ENCODE results near the gene CCDC149.
A peak's percentile ranks its signal among the peaks of the same experiment; 100 is the strongest.

The CCDC149 gene

GRCh38 chr4:24805566-24805965 lies 107.3 kb downstream of the CCDC149 start:
- Histone ChIP-seq H3K27ac (ENCODE audit: low read depth, low read length, severe bottlenecking) (no peak overlapping the region), H3K4me3 (ENCODE audit: extremely low read depth, insufficient read depth, low read length, poor library complexity, severe bottlenecking) (no peak overlapping the region), H3K4me1 (ENCODE audit: control insufficient read depth, insufficient read depth, low read length, poor library complexity, severe bottlenecking) (peaks cover under 1% of the 10 kb centered on the region), H3K9me3 (ENCODE audit: control insufficient read depth, low read length) (no peaks in the 10 kb centered on the region), H3K36me3 (ENCODE audit: control insufficient read depth, insufficient read depth, low read length) (no peaks in the 10 kb centered on the region)
- WGBS, 2 experiments (ENCODE audit: insufficient coverage in 2 of 2), result 82 to 93% methylated on average over 3 to 4 of the region's 6 CpGs

- Histone ChIP-seq H3K9me3 (ENCODE audit: control insufficient read depth, low read length) (no peaks in the 10 kb centered on the region), H3K36me3 (ENCODE audit: control insufficient read depth, insufficient read depth, low read length) (no peaks in the 10 kb centered on the region), H3K4me3 (ENCODE audit: extremely low read depth, insufficient read depth, low read length, poor library complexity, severe bottlenecking) (no peak overlapping the region), H3K4me1 (ENCODE audit: control insufficient read depth, insufficient read depth, low read length, poor library complexity, severe bottlenecking) (peaks cover 2% of the 10 kb centered on the region), H3K27ac (ENCODE audit: low read depth, low read length, severe bottlenecking) (no peak overlapping the region)
- 85 to 90% methylated on average over 2 to 3 of the region's 5 CpGs for WGBS, 2 experiments (ENCODE audit: insufficient coverage in 2 of 2)
Measured at GRCh38 chr4:24805067-24805466, 107.8 kb downstream of the CCDC149 start.

- Histone ChIP-seq H3K4me3 (ENCODE audit: extremely low read depth, insufficient read depth, low read length, poor library complexity, severe bottlenecking) (no peak overlapping the region), H3K36me3 (ENCODE audit: control insufficient read depth, insufficient read depth, low read length) (no peaks in the 10 kb centered on the region), H3K9me3 (ENCODE audit: control insufficient read depth, low read length) (no peaks in the 10 kb centered on the region), H3K27ac (ENCODE audit: low read depth, low read length, severe bottlenecking) (no peak overlapping the region), H3K4me1 (ENCODE audit: control insufficient read depth, insufficient read depth, low read length, poor library complexity, severe bottlenecking) (peaks cover 2% of the 10 kb centered on the region)
- WGBS, 2 experiments (ENCODE audit: insufficient coverage in 2 of 2), result 79 to 95% methylated on average over 4 to 5 of the region's 6 CpGs
Measured at GRCh38 chr4:24802648-24803047, 110.2 kb downstream of the CCDC149 start.

GRCh38 chr4:24801136-24801855 lies 111.5 kb downstream of the CCDC149 start:
- 83 to 91% methylated on average over 9 to 10 of the region's 10 CpGs for WGBS, 2 experiments (ENCODE audit: insufficient coverage in 2 of 2)
- H3K4me3 ChIP-seq (ENCODE audit: extremely low read depth, insufficient read depth, low read length, poor library complexity, severe bottlenecking), result no peak overlapping the region
- H3K9me3 ChIP-seq (ENCODE audit: control insufficient read depth, low read length), result no peaks in the 10 kb centered on the region

GRCh38 chr4:24800325-24800895 lies 112.4 kb downstream of the CCDC149 start:
- peak overlapping the region; percentile 12 for H3K4me3 ChIP-seq (ENCODE audit: extremely low read depth, insufficient read depth, low read length, poor library complexity, severe bottlenecking)
- 6 to 14% methylated on average over 13 to 14 of the region's 25 CpGs for WGBS, 2 experiments (ENCODE audit: insufficient coverage in 2 of 2)
- peaks cover 9% of the 10 kb centered on the region for H3K4me1 ChIP-seq (ENCODE audit: control insufficient read depth, insufficient read depth, low read length, poor library complexity, severe bottlenecking)

More at GRCh38 chr4:24801136-24801855, 111.5 kb downstream of the CCDC149 start:
- Histone ChIP-seq H3K36me3 (ENCODE audit: control insufficient read depth, insufficient read depth, low read length) (no peaks in the 10 kb centered on the region), H3K4me1 (ENCODE audit: control insufficient read depth, insufficient read depth, low read length, poor library complexity, severe bottlenecking) (peaks cover 2% of the 10 kb centered on the region), H3K27ac (ENCODE audit: low read depth, low read length, severe bottlenecking) (no peak overlapping the region)

GRCh38 chr4:24799544-24800324 lies 113.1 kb downstream of the CCDC149 start:
- Histone ChIP-seq H3K27ac (ENCODE audit: low read depth, low read length, severe bottlenecking) (no peak overlapping the region), H3K4me1 (ENCODE audit: control insufficient read depth, insufficient read depth, low read length, poor library complexity, severe bottlenecking) (peaks cover 14% of the 10 kb centered on the region), H3K36me3 (ENCODE audit: control insufficient read depth, insufficient read depth, low read length) (no peaks in the 10 kb centered on the region), H3K4me3 (ENCODE audit: extremely low read depth, insufficient read depth, low read length, poor library complexity, severe bottlenecking) (peak overlapping the region; percentile 12), H3K9me3 (ENCODE audit: control insufficient read depth, low read length) (no peaks in the 10 kb centered on the region)
- WGBS, 2 experiments (ENCODE audit: insufficient coverage in 2 of 2), result 49 to 60% methylated on average over 80 to 89 of the region's 103 CpGs

More at GRCh38 chr4:24800325-24800895, 112.4 kb downstream of the CCDC149 start:
- Histone ChIP-seq H3K9me3 (ENCODE audit: control insufficient read depth, low read length) (no peaks in the 10 kb centered on the region), H3K36me3 (ENCODE audit: control insufficient read depth, insufficient read depth, low read length) (no peaks in the 10 kb centered on the region), H3K27ac (ENCODE audit: low read depth, low read length, severe bottlenecking) (no peak overlapping the region)

- H3K36me3 ChIP-seq (ENCODE audit: control insufficient read depth, insufficient read depth, low read length), result no peaks in the 10 kb centered on the region
- peaks cover 19% of the 10 kb centered on the region for H3K4me1 ChIP-seq (ENCODE audit: control insufficient read depth, insufficient read depth, low read length, poor library complexity, severe bottlenecking)
- 88 to 95% methylated on average over 11 to 12 of the region's 13 CpGs for WGBS, 2 experiments (ENCODE audit: insufficient coverage in 2 of 2)
- no peak overlapping the region for H3K27ac ChIP-seq (ENCODE audit: low read depth, low read length, severe bottlenecking)
- no peak overlapping the region for H3K4me3 ChIP-seq (ENCODE audit: extremely low read depth, insufficient read depth, low read length, poor library complexity, severe bottlenecking)
- H3K9me3 ChIP-seq (ENCODE audit: control insufficient read depth, low read length), result no peaks in the 10 kb centered on the region
Measured at GRCh38 chr4:24799196-24799543, 113.7 kb downstream of the CCDC149 start.

GRCh38 chr4:24798036-24798610 lies 114.7 kb downstream of the CCDC149 start:
- 70 to 76% methylated on average over 5 of the region's 5 CpGs for whole genome bisulfite sequencing, 2 experiments (ENCODE audit: insufficient coverage in 2 of 2)
- Histone ChIP-seq H3K4me3 (ENCODE audit: extremely low read depth, insufficient read depth, low read length, poor library complexity, severe bottlenecking) (no peak overlapping the region), H3K36me3 (ENCODE audit: control insufficient read depth, insufficient read depth, low read length) (no peaks in the 10 kb centered on the region), H3K27ac (ENCODE audit: low read depth, low read length, severe bottlenecking) (no peak overlapping the region), H3K4me1 (ENCODE audit: control insufficient read depth, insufficient read depth, low read length, poor library complexity, severe bottlenecking) (peaks cover 21% of the 10 kb centered on the region), H3K9me3 (ENCODE audit: control insufficient read depth, low read length) (no peaks in the 10 kb centered on the region)

- Histone ChIP-seq H3K9me3 (ENCODE audit: control insufficient read depth, low read length) (no peaks in the 10 kb centered on the region), H3K4me3 (ENCODE audit: extremely low read depth, insufficient read depth, low read length, poor library complexity, severe bottlenecking) (no peak overlapping the region), H3K36me3 (ENCODE audit: control insufficient read depth, insufficient read depth, low read length) (no peaks in the 10 kb centered on the region), H3K27ac (ENCODE audit: low read depth, low read length, severe bottlenecking) (no peak overlapping the region), H3K4me1 (ENCODE audit: control insufficient read depth, insufficient read depth, low read length, poor library complexity, severe bottlenecking) (peaks cover 21% of the 10 kb centered on the region)
Measured at GRCh38 chr4:24796620-24797019, 116.2 kb downstream of the CCDC149 start.

GRCh38 chr4:24795666-24796381 lies 117.0 kb downstream of the CCDC149 start:
- 37 to 54% methylated on average over 4 to 6 of the region's 9 CpGs for WGBS, 2 experiments (ENCODE audit: insufficient coverage in 2 of 2)
- Histone ChIP-seq H3K9me3 (ENCODE audit: control insufficient read depth, low read length) (no peaks in the 10 kb centered on the region), H3K4me3 (ENCODE audit: extremely low read depth, insufficient read depth, low read length, poor library complexity, severe bottlenecking) (peak overlapping the region; percentile 18), H3K4me1 (ENCODE audit: control insufficient read depth, insufficient read depth, low read length, poor library complexity, severe bottlenecking) (peaks cover 21% of the 10 kb centered on the region), H3K27ac (ENCODE audit: low read depth, low read length, severe bottlenecking) (peak overlapping the region; percentile 61), H3K36me3 (ENCODE audit: control insufficient read depth, insufficient read depth, low read length) (no peaks in the 10 kb centered on the region)

Data from mesodermal cell (in vitro differentiated cells).